SK-N-SH treated with all-trans-retinoic acid at 6 μM for 48 hours (cell line): ENCODE results near the gene COBLL1.

Experiments used
- ATAC-seq: fragments of 200-7000 bp; cut with Tn5 transposase; 3 replicates; pipeline ENCODE4 v1.9.1; 2020; ENCODE audit warnings: mild to moderate bottlenecking, moderate library complexity
- ARNTL ChIP-seq: fragments of 450-650 bp; formaldehyde crosslinking; IDR thresholded peaks from 2 replicates; pipeline ENCODE4 v1.5.0; 2020; ENCODE audit warnings: low read depth, mild to moderate bottlenecking, moderate library complexity, borderline replicate concordance
- BACH2 ChIP-seq: fragments of 250-450 bp; sonication (Bioruptor Pico); IDR thresholded peaks from 2 replicates; pipeline ENCODE4 v1.9.0; 2021; ENCODE audit warnings: mild to moderate bottlenecking, borderline replicate concordance
- CSDC2 ChIP-seq: fragments of 250-450 bp; sonication (Bioruptor Pico); IDR thresholded peaks from 2 replicates; pipeline ENCODE4 v1.5.0; 2020; ENCODE audit warnings: mild to moderate bottlenecking, moderate library complexity
- ESRRG ChIP-seq: fragments of 250-450 bp; sonication (Bioruptor Pico); IDR thresholded peaks from 2 replicates; pipeline ENCODE4 v1.6.1; 2021; ENCODE audit warnings: mild to moderate bottlenecking
- GLIS3 ChIP-seq: fragments of 250-450 bp; sonication (Bioruptor Pico); IDR thresholded peaks from 2 replicates; pipeline ENCODE4 v1.5.0; 2020; ENCODE audit warnings: mild to moderate bottlenecking, moderate library complexity
- PATZ1 ChIP-seq: fragments of 250-450 bp; sonication (Bioruptor Pico); IDR thresholded peaks from 2 replicates; pipeline ENCODE4 v1.8.0; 2020; ENCODE audit warnings: mild to moderate bottlenecking, moderate library complexity, borderline replicate concordance
- PPARA ChIP-seq: fragments of 250-450 bp; sonication (Bioruptor Pico); IDR thresholded peaks from 2 replicates; pipeline ENCODE4 v1.5.0; 2020; ENCODE audit warnings: mild to moderate bottlenecking, borderline replicate concordance
- SNAI2 ChIP-seq: fragments of 250-450 bp; sonication (Bioruptor Pico); IDR thresholded peaks from 2 replicates; pipeline ENCODE4 v1.5.0; 2020; ENCODE audit warnings: mild to moderate bottlenecking, moderate library complexity
- TCF4 ChIP-seq: fragments of 250-450 bp; sonication (Bioruptor Pico); IDR thresholded peaks from 2 replicates; pipeline ENCODE4 v1.8.0; 2021; ENCODE audit warnings: mild to moderate bottlenecking, moderate library complexity, borderline replicate concordance
- TOX ChIP-seq: fragments of 250-450 bp; sonication (Bioruptor Pico); IDR thresholded peaks from 2 replicates; pipeline ENCODE4 v1.8.0; 2021; ENCODE audit warnings: mild to moderate bottlenecking, moderate library complexity, borderline replicate concordance
- ZC3H10 ChIP-seq: fragments of 250-450 bp; sonication (Bioruptor Pico); IDR thresholded peaks from 2 replicates; pipeline ENCODE4 v1.5.1; 2021; ENCODE audit warnings: mild to moderate bottlenecking, moderate library complexity
- ZFP3 ChIP-seq: fragments of 250-450 bp; sonication (Bioruptor Pico); IDR thresholded peaks from 2 replicates; pipeline ENCODE4 v1.5.0; 2020; ENCODE audit warnings: mild to moderate bottlenecking, moderate library complexity
- ZFP30 ChIP-seq: fragments of 450-650 bp; formaldehyde crosslinking; IDR thresholded peaks from 2 replicates; pipeline ENCODE4 v1.5.0; 2022; ENCODE audit warnings: mild to moderate bottlenecking, moderate library complexity
- ZNF565 ChIP-seq: fragments of 450-650 bp; formaldehyde crosslinking; conservative IDR thresholded peaks from 2 replicates; pipeline ENCODE4 v1.5.0; 2020; ENCODE audit warnings: low read depth, mild to moderate bottlenecking, moderate library complexity
- ZNF70 ChIP-seq: fragments of 450-650 bp; formaldehyde crosslinking; IDR thresholded peaks from 2 replicates; pipeline ENCODE4 v1.5.0; 2020; ENCODE audit warnings: mild to moderate bottlenecking, moderate library complexity
- ZNF8 ChIP-seq: fragments of 450-650 bp; formaldehyde crosslinking; IDR thresholded peaks from 2 replicates; pipeline ENCODE4 v1.5.0; 2020; ENCODE audit warnings: mild to moderate bottlenecking, moderate library complexity
- TF ChIP-seq, protein P1 (sequence below): fragments of 250-450 bp; sonication (Bioruptor Pico); IDR thresholded peaks from 2 replicates; pipeline ENCODE4 v1.5.0; 2020; ENCODE audit warnings: mild to moderate bottlenecking, moderate library complexity
- TF ChIP-seq, protein P2 (sequence below): fragments of 250-450 bp; sonication (Bioruptor Pico); IDR thresholded peaks from 2 replicates; pipeline ENCODE4 v1.5.1; 2021; ENCODE audit warnings: mild to moderate bottlenecking, moderate library complexity
- TF ChIP-seq, protein P3 (sequence below): fragments of 250-450 bp; sonication (Bioruptor Pico); IDR thresholded peaks from 2 replicates; pipeline ENCODE4 v1.8.0; 2021; ENCODE audit warnings: low read depth, mild to moderate bottlenecking, moderate library complexity, borderline replicate concordance
- TF ChIP-seq, protein P4 (sequence below): fragments of 250-450 bp; sonication (Bioruptor Pico); IDR thresholded peaks from 2 replicates; pipeline ENCODE4 v1.5.1; 2020; ENCODE audit warnings: low read depth, mild to moderate bottlenecking, moderate library complexity

Gene COBLL1

GRCh38 chr2:164887434-164888144 is 46.0 kb upstream of the COBLL1 start:
- no peak for TF ChIP-seq SNAI2 (CRISPR knock-in tag)
- TF ChIP-seq TOX = no peak
- ATAC-seq = no peak

DNA sequence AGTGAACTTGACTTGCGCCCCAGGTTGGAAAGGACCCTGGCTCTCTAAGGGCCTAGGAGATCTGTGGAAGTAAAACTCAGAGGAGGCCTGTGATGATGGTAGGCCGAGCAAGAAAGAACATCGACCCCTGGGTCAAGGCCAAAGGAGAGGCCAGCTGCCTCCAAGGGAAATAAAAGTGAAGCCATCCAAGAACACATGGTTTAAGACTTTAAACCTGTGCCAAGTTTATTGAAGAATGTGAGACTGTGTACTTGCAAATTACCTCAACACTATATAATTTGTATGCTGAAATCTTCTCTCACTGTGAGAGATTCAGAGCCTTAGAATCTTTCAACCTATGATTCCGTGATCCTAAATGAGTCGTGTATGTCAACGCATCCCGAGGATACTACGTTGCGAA is 40.7 kb upstream of the COBLL1 start:
- no peak for ATAC-seq
- TF ChIP-seq ZFP3 (CRISPR knock-in tag) (no peak), TCF4 (CRISPR knock-in tag) (no peak), ZNF70 (CRISPR knock-in tag) (no peak), CSDC2 (no peak), ESRRG (CRISPR knock-in tag) (no peak), ZNF8 (CRISPR knock-in tag) (no peak), PATZ1 (CRISPR knock-in tag) (no peak), ZFP30 (no peak), BACH2 (CRISPR knock-in tag) (no peak)
- TF ChIP-seq, protein P1, sequence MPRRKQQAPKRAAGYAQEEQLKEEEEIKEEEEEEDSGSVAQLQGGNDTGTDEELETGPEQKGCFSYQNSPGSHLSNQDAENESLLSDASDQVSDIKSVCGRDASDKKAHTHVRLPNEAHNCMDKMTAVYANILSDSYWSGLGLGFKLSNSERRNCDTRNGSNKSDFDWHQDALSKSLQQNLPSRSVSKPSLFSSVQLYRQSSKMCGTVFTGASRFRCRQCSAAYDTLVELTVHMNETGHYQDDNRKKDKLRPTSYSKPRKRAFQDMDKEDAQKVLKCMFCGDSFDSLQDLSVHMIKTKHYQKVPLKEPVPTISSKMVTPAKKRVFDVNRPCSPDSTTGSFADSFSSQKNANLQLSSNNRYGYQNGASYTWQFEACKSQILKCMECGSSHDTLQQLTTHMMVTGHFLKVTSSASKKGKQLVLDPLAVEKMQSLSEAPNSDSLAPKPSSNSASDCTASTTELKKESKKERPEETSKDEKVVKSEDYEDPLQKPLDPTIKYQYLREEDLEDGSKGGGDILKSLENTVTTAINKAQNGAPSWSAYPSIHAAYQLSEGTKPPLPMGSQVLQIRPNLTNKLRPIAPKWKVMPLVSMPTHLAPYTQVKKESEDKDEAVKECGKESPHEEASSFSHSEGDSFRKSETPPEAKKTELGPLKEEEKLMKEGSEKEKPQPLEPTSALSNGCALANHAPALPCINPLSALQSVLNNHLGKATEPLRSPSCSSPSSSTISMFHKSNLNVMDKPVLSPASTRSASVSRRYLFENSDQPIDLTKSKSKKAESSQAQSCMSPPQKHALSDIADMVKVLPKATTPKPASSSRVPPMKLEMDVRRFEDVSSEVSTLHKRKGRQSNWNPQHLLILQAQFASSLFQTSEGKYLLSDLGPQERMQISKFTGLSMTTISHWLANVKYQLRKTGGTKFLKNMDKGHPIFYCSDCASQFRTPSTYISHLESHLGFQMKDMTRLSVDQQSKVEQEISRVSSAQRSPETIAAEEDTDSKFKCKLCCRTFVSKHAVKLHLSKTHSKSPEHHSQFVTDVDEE (CRISPR knock-in tag) = no peak
- TF ChIP-seq, protein P2, sequence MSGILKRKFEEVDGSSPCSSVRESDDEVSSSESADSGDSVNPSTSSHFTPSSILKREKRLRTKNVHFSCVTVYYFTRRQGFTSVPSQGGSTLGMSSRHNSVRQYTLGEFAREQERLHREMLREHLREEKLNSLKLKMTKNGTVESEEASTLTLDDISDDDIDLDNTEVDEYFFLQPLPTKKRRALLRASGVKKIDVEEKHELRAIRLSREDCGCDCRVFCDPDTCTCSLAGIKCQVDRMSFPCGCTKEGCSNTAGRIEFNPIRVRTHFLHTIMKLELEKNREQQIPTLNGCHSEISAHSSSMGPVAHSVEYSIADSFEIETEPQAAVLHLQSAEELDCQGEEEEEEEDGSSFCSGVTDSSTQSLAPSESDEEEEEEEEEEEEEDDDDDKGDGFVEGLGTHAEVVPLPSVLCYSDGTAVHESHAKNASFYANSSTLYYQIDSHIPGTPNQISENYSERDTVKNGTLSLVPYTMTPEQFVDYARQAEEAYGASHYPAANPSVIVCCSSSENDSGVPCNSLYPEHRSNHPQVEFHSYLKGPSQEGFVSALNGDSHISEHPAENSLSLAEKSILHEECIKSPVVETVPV (CRISPR knock-in tag) = no peak

GRCh38 chr2:164881524-164881923 is 39.9 kb upstream of the COBLL1 start:
- no peak for TF ChIP-seq ZC3H10 (CRISPR knock-in tag)
- no peak for TF ChIP-seq ESRRG (CRISPR knock-in tag)
- no peak for TF ChIP-seq TOX
- no peak for TF ChIP-seq ARNTL (CRISPR knock-in tag)
- no peak for TF ChIP-seq CSDC2
- TF ChIP-seq, protein P2 (CRISPR knock-in tag) = no peak
- TF ChIP-seq, protein P3, sequence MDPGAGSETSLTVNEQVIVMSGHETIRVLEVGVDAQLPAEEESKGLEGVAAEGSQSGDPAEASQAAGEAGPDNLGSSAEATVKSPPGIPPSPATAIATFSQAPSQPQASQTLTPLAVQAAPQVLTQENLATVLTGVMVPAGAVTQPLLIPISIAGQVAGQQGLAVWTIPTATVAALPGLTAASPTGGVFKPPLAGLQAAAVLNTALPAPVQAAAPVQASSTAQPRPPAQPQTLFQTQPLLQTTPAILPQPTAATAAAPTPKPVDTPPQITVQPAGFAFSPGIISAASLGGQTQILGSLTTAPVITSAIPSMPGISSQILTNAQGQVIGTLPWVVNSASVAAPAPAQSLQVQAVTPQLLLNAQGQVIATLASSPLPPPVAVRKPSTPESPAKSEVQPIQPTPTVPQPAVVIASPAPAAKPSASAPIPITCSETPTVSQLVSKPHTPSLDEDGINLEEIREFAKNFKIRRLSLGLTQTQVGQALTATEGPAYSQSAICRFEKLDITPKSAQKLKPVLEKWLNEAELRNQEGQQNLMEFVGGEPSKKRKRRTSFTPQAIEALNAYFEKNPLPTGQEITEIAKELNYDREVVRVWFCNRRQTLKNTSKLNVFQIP = no peak
- no peak for TF ChIP-seq ZFP30
- TF ChIP-seq, protein P4, sequence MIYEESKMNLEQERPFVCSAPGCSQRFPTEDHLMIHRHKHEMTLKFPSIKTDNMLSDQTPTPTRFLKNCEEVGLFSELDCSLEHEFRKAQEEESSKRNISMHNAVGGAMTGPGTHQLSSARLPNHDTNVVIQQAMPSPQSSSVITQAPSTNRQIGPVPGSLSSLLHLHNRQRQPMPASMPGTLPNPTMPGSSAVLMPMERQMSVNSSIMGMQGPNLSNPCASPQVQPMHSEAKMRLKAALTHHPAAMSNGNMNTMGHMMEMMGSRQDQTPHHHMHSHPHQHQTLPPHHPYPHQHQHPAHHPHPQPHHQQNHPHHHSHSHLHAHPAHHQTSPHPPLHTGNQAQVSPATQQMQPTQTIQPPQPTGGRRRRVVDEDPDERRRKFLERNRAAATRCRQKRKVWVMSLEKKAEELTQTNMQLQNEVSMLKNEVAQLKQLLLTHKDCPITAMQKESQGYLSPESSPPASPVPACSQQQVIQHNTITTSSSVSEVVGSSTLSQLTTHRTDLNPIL (CRISPR knock-in tag) = no peak
- no peak for TF ChIP-seq PATZ1 (CRISPR knock-in tag)
- TF ChIP-seq SNAI2 (CRISPR knock-in tag) = no peak
- TF ChIP-seq ZNF565 (CRISPR knock-in tag) = no peak
- no peak for TF ChIP-seq ZNF70 (CRISPR knock-in tag)
- TF ChIP-seq ZNF8 (CRISPR knock-in tag) = no peak
- TF ChIP-seq, protein P1 (CRISPR knock-in tag) = no peak
- TF ChIP-seq GLIS3 = no peak
- no peak for TF ChIP-seq PPARA (CRISPR knock-in tag)
- no peak for ATAC-seq
